GM11168 (cell line): ENCODE data around the gene FZD10.

Experiments used
- in situ Hi-C: fragments of 300-500 bp; cut with MboI; formaldehyde crosslinking; loops from one replicate; pipeline ENCODE4 v1.12.0; 2022; ENCODE audit warnings: low sequenced_read_pairs; ENCODE audit not compliant: unreplicated experiment

The FZD10 gene

DNA sequence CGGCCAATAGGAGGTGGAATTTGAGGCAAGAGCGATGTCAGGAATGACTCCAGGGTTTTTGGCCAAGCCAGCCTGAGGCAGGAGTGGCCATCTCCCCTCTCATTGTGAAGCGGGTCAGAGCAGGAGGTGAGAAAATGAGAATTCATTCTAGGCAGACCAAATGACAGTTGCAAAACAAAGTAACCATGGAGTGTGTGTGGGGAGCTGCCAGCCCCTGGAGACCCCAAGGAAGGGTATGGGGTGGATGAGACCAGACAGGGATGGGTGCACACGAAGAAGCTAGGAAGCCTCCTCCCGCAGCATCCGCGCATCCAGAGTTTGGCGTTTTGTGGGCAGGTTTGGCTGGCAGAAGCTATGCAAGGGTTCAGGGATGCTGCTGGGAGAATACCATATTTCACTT lies 38.8 kb downstream of the FZD10 start:
- in situ Hi-C loops: no loop called here

DNA sequence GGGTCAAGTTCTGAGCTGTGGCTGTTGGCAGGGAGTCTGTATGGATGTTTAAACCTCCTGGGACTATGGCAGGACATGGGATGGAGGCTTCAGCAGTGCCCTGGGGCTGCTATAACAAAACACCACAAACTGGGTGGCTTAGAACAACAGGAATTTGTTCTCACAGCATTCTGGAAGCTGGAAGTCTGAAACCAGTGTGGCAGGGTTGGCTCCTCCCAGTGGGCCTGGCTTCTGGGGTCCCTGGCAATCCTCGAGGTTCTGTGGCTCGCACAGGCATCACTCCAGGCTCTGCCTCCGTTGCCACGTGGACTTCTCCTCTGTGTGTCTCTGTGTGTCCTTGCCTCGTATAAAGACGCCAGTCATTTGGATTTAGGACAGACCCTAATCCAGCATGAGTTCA lies 39.9 kb downstream of the FZD10 start:
- in situ Hi-C loops: no loop called here

DNA sequence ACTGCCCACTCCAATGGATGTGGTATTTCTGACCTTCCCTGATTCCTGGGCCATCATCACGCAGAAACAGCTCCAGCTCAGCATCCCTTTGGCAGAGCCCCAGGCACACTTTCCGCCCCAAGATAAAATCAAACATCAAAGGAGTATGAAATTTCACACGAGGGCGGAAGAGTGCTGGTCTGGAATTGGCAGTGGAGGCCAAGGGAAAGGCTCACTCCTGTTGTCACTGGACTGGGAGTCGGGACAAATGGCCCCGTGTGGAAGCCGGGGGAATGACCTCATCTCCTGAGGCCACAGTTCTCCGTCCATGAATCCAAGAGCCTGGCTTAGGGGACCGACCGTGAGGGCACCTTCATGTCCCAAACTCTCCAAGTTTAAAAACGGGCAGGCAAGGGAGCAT lies 40.9 kb downstream of the FZD10 start:
- in situ Hi-C loops: no loop called here

DNA sequence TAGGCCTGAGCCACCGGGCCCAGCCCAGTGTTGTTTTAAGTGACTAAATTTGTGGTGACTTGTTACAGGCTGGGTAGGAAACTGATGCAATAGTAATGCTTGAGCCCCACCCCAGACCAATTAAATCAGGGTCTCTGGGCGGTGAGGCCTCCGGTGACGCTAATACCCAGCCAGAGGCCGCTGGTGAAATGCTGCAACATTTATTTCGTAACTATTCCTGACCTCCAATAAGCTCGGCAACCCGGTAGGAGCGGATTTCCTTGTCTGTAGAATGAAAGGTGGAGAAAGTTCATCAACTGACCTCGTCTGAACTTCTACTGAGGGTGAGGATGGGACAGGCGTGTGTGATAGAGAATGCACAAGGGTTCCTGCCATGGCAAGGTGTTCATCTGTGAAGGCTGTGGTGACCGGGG lies 42.3 kb downstream of the FZD10 start:
- in situ Hi-C loops: no loop called here

DNA sequence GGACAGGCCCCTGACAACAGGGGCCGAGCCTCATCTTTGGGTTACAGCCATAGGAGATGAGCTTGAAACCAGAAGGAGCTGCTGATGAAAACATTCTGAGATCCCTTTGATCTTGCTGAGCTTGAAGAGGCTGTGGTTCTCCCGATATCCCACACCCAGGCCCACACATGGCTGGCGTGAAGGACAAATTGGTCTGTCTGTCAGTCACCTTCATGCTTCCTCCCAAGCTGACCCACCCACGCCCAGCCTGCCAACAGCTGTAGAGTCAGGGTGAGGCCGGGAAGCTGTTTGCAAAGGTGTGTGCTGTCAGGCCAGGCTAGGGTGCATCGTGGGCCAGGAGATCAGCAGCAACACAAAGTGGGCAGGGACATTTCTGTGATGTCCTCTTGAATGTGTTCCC lies 43.2 kb downstream of the FZD10 start:
- in situ Hi-C loops: no loop called here

DNA sequence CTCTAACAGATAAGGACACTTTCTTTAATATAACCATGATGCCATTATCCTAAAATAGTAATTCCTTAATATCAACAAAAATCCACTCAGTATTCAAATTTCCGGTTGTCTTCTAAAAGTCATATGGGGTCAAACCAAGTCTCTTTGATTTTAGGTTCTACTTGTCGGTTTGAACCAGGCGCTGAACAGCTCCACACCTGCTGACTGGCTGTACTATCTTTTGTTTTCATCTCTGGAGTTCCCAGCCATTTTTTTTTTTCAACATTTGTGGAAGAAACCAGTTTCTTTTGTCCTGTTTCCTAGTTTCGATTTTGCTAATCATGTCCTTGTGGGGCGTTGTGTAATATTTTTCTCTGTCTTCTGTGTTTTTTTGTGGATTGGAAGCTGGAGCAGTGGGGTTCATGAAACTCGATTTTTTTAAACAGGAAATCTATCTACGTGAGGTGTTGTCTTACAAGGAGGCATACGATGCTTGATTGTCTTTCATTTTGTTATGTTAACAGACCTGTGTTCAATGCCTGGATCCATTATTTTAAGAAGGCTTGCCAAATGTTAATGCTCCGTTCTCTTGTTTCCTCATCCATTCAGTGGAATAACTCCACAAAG lies 50.2 kb downstream of the FZD10 start:
- in situ Hi-C loops: no loop called here

DNA sequence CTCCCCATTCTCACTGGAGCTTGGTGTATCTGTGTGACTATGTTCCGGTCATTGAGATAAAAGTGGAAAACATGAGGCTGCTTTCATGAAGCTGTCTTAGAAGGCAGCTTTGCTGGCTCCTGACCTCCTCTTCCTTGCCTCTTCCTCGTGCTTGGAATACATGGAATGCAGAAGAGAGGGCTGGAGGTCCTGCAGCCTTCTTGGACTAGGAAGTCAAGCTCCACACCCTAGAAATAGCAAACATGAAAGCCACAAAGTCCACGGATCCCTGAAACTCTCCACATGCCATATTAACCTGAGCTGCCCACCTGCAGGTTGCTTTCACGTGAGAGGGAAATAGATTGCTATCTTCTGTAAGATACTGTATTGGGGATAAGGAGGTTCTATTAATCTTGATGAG lies 51.0 kb downstream of the FZD10 start:
- in situ Hi-C loops: no loop called here

DNA sequence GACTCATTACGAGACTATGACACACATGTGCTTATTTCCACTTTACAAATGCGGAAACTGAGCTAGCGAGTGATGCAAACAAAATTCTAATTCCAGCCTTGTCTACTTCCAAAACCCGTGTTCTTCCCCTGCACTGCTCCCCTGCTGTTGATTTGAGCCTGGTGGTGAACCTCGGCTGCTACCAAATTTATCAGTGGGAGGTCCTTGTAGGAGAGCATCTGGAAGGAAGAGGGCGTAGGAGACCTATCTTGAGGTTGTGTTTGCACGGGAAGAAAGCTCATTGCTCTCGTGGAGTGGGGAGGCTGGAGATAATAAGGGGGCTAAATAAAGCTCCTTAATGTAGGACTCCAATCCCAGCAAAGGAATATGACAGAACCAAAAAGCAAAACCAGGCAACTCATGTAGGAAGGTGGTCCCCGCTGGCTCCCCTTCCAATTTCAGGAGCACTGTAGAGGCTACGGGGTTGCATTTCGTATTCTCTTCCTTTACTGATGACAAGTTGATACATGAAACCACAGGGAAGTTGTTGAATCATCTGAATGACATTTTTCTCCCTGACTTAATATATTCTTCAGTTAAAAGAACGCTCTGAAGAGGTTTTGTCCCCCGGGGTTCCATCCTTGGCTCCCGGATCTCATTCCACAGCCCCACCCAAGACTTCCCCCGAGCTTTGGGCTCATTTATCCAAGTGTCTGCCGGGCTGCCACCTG lies 52.6 kb downstream of the FZD10 start:
- in situ Hi-C loops: no loop called here
